DMS 273 (cell line): ENCODE results near the gene ZDHHC11.

Experiments
- DNase-seq: peaks from one replicate; lab custom pipeline; 2025; ENCODE audit not compliant: unreplicated experiment; lab: John Stamatoyannopoulos, UW

Gene ZDHHC11

GRCh38 chr5:850511-851006 is at the start of gene ZDHHC11:
ZDHHC11 (minus strand) TSS chr5:850986; CDS start chr5:850602, 384 bp downstream.
- peak; percentile 56 for DNase-seq

GRCh38 chr5:893711-894110 is 42.9 kb upstream of the ZDHHC11 start:
- no peak for DNase-seq

- DNase-seq = peak; percentile 33
Measured at GRCh38 chr5:893137-893506, 42.3 kb upstream of the ZDHHC11 start.

- DNase-seq = peak; percentile 96
Measured at GRCh38 chr5:892394-893136, 41.8 kb upstream of the ZDHHC11 start, which contains the start of the genes BRD9 and TRIP13. BRD9 (minus strand) TSS chr5:892801; CDS start chr5:892657, 144 bp downstream. TRIP13 (plus strand) TSS chr5:892884; CDS start chr5:892999, 115 bp downstream.

GRCh38 chr5:891837-892393 is 41.1 kb upstream of the ZDHHC11 start:
- peak; percentile 73 for DNase-seq

GRCh38 chr5:891117-891836 is 40.5 kb upstream of the ZDHHC11 start:
- DNase-seq = no peak

GRCh38 chr5:889075-889710 is 38.4 kb upstream of the ZDHHC11 start:
- no peak for DNase-seq

GRCh38 chr5:888638-889035 is 37.9 kb upstream of the ZDHHC11 start:
- no peak for DNase-seq

- no peak for DNase-seq
Measured at GRCh38 chr5:887947-888637, 37.3 kb upstream of the ZDHHC11 start.

GRCh38 chr5:886716-887325 is 36.0 kb upstream of the ZDHHC11 start:
- DNase-seq = peak; percentile 20

GRCh38 chr5:886036-886435 is 35.2 kb upstream of the ZDHHC11 start:
- no peak for DNase-seq

- DNase-seq = no peak
Measured at GRCh38 chr5:885529-885928, 34.7 kb upstream of the ZDHHC11 start.

GRCh38 chr5:885127-885442 is 34.3 kb upstream of the ZDHHC11 start:
- no peak for DNase-seq

GRCh38 chr5:884345-885126 is 33.8 kb upstream of the ZDHHC11 start:
- no peak for DNase-seq

- DNase-seq = no peak
Measured at GRCh38 chr5:883475-884181, 32.8 kb upstream of the ZDHHC11 start.

GRCh38 chr5:882253-883183 is 31.7 kb upstream of the ZDHHC11 start:
- DNase-seq = no peak

GRCh38 chr5:881551-881935 is 30.8 kb upstream of the ZDHHC11 start:
- DNase-seq = no peak
